IMR-90 (cell line): ENCODE data around the gene WDR45B. TPM values are rescaled to one million over a fixed set of nuclear protein-coding genes. Genes with fewer than 3 reads are reported as not detected.

ENCODE experiments used
- ATAC-seq: fragments of 200-7000 bp; cut with Tn5 transposase; 2 replicates; pipeline ENCODE4 v1.9.1; 2020; ENCODE audit warnings: low read depth, mild to moderate bottlenecking, moderate library complexity
- BruUV-seq: library from RNA; stranded (reverse); fragments of 400-500 nt; replicated peaks from 2 replicates; lab custom pipeline; 2021; lab: Mats Ljungman, UMichigan
- CTCF ChIA-PET: fragments of 300-600 bp; formaldehyde crosslinking; extraction: SDS; loops from one replicate; lab custom pipeline; 2021; ENCODE audit warnings: antibody characterized with exemption; lab: Yijun Ruan, JAX
- POLR2A ChIA-PET: fragments of 300-600 bp; sonication (Branson Sonifier 250); formaldehyde crosslinking; loops from one replicate; lab custom pipeline; 2022; ENCODE audit warnings: antibody characterized with exemption; ENCODE audit not compliant: unreplicated experiment; lab: Charles Lee
- DNase-seq: peaks from one replicate; pipeline ENCODE4 v3.0.0; 2013
- H2AFZ ChIP-seq: replicated peaks from 2 replicates; pipeline ENCODE3; 2013; ENCODE audit warnings: low read length, mild to moderate bottlenecking; ENCODE audit not compliant: poor library complexity
- H2AK5ac ChIP-seq: 2 replicates; pipeline ENCODE4 v1.6.1; 2013; ENCODE audit warnings: low read depth, low read length, inconsistent platforms
- H2AK9ac ChIP-seq: replicated peaks from 2 replicates; pipeline ENCODE3; 2013; ENCODE audit warnings: mild to moderate bottlenecking, low read depth, low read length, moderate library complexity; ENCODE audit not compliant: poor library complexity
- H2BK120ac ChIP-seq: 2 replicates; pipeline ENCODE4 v1.6.1; 2013; ENCODE audit warnings: low read depth, low read length, inconsistent platforms
- H2BK15ac ChIP-seq: 3 replicates; pipeline ENCODE4 v1.6.1; 2013; ENCODE audit warnings: low read depth, low read length, inconsistent platforms
- H2BK20ac ChIP-seq: 2 replicates; pipeline ENCODE4 v1.6.1; 2013; ENCODE audit warnings: low read depth, mild to moderate bottlenecking, inconsistent platforms, low read length, moderate library complexity
- H2BK5ac ChIP-seq: 2 replicates; pipeline ENCODE4 v1.6.1; 2013; ENCODE audit warnings: mild to moderate bottlenecking, low read depth, low read length, inconsistent platforms; ENCODE audit not compliant: poor library complexity, severe bottlenecking
- H3K14ac ChIP-seq: replicated peaks from 2 replicates; pipeline ENCODE4 v1.6.1; 2013; ENCODE audit warnings: low read depth, low read length, inconsistent platforms
- H3K18ac ChIP-seq: 2 replicates; pipeline ENCODE4 v1.6.1; 2013; ENCODE audit warnings: low read depth, low read length, control low read depth
- H3K23ac ChIP-seq: 2 replicates; pipeline ENCODE4 v1.6.1; 2013; ENCODE audit warnings: low read depth, low read length, inconsistent platforms
- H3K27ac ChIP-seq: 2 replicates; pipeline ENCODE4 v1.5.1; 2013; ENCODE audit warnings: mild to moderate bottlenecking, control low read depth, low read length; ENCODE audit not compliant: insufficient read depth
- H3K27me3 ChIP-seq: 2 replicates; pipeline ENCODE4 v1.6.1; 2013; ENCODE audit warnings: low read length; ENCODE audit not compliant: control insufficient read depth, insufficient read depth
- H3K36me3 ChIP-seq: 2 replicates; pipeline ENCODE4 v1.6.1; 2013; ENCODE audit warnings: low read length, mixed read lengths; ENCODE audit not compliant: control insufficient read depth, insufficient read depth
- H3K4ac ChIP-seq: 2 replicates; pipeline ENCODE4 v1.6.1; 2013; ENCODE audit warnings: low read depth, low read length, inconsistent platforms
- H3K4me1 ChIP-seq: 2 replicates; pipeline ENCODE4 v1.6.1; 2013; ENCODE audit warnings: low read length, mixed read lengths; ENCODE audit not compliant: control insufficient read depth, insufficient read depth
- H3K4me2 ChIP-seq: 2 replicates; pipeline ENCODE4 v1.6.1; 2013; ENCODE audit warnings: low read depth, mild to moderate bottlenecking, control low read depth, low read length, moderate library complexity
- H3K4me3 ChIP-seq: 2 replicates; pipeline ENCODE4 v1.5.1; 2013; ENCODE audit warnings: low read depth, mild to moderate bottlenecking, control low read depth, low read length, moderate library complexity; ENCODE audit not compliant: insufficient read depth
- H3K56ac ChIP-seq: 2 replicates; pipeline ENCODE4 v1.6.1; 2013; ENCODE audit warnings: low read length, inconsistent platforms; ENCODE audit not compliant: insufficient read depth; ENCODE audit errors: extremely low read depth
- H3K79me1 ChIP-seq, 2 experiments: 2 replicates each; pipeline ENCODE4 v1.6.1; 2013; ENCODE audit warnings: low read length in 2 of 2, inconsistent platforms in 1 of 2, low read depth in 1 of 2
- H3K9ac ChIP-seq: 2 replicates; pipeline ENCODE4 v1.6.1; 2013; ENCODE audit warnings: low read depth, low read length, control low read depth
- H3K9me1 ChIP-seq: 2 replicates; pipeline ENCODE4 v1.6.1; 2013; ENCODE audit warnings: low read length, inconsistent platforms; ENCODE audit not compliant: insufficient read depth
- H3K9me3 ChIP-seq: 2 replicates; pipeline ENCODE4 v1.6.1; 2013; ENCODE audit warnings: low read length; ENCODE audit not compliant: control insufficient read depth, insufficient read depth
- H4K20me1 ChIP-seq: 2 replicates; pipeline ENCODE4 v1.6.1; 2013; ENCODE audit warnings: low read length, inconsistent platforms; ENCODE audit not compliant: insufficient read depth
- H4K5ac ChIP-seq: 2 replicates; pipeline ENCODE4 v1.6.1; 2013; ENCODE audit warnings: mild to moderate bottlenecking, low read depth, low read length, control low read depth
- H4K8ac ChIP-seq, 2 experiments: 2 replicates each; pipeline ENCODE4 v1.6.1; 2013; ENCODE audit warnings: low read depth in 2 of 2, low read length in 2 of 2, control low read depth in 1 of 2, inconsistent platforms in 1 of 2
- H4K91ac ChIP-seq: 2 replicates; pipeline ENCODE4 v1.6.1; 2013; ENCODE audit warnings: low read depth, low read length, inconsistent platforms; ENCODE audit not compliant: insufficient read depth
- CHD1 ChIP-seq: IDR thresholded peaks from 2 replicates; pipeline ENCODE4 v1.6.1; 2012; ENCODE audit warnings: low read depth, low read length, improper control_type of control experiment
- MAFK ChIP-seq: IDR thresholded peaks from 2 replicates; pipeline ENCODE4 v1.6.1; 2012; ENCODE audit warnings: low read depth, low read length, improper control_type of control experiment
- MXI1 ChIP-seq: IDR thresholded peaks from 2 replicates; pipeline ENCODE4 v1.6.1; 2012; ENCODE audit warnings: low read depth, mild to moderate bottlenecking, low read length, moderate library complexity, borderline replicate concordance
- RAD21 ChIP-seq: IDR thresholded peaks from 2 replicates; pipeline ENCODE4 v1.6.1; 2012; ENCODE audit warnings: low read length, improper control_type of control experiment
- RCOR1 ChIP-seq: IDR thresholded peaks from 2 replicates; pipeline ENCODE4 v1.6.1; 2012; ENCODE audit warnings: mild to moderate bottlenecking, low read length, improper control_type of control experiment; ENCODE audit not compliant: insufficient replicate concordance
- RFX5 ChIP-seq: IDR thresholded peaks from 2 replicates; pipeline ENCODE4 v1.8.0; 2012; ENCODE audit warnings: low read depth, mild to moderate bottlenecking, low read length, moderate library complexity
- WGBS, 2 experiments: methylation state at CpG; one replicate each; pipeline versions ENCODE4 v1.1.5 to v1.1.7; 2013; ENCODE audit warnings: missing lambda C conversion rate in 2 of 2; ENCODE audit not compliant: insufficient read length in 1 of 2; ENCODE audit errors: extremely low coverage in 2 of 2; 5-methylcytosine and 5-hydroxymethylcytosine counted together
- dilution Hi-C: fragments of 300-500 bp; cut with HindIII; formaldehyde crosslinking; loops from one replicate; pipeline ENCODE4 v1.14.3; 2018; ENCODE audit warnings: low sequenced_read_pairs; ENCODE audit not compliant: unreplicated experiment
- in situ Hi-C: fragments of 300-500 bp; cut with MboI; formaldehyde crosslinking; loops from 3 replicates; pipeline ENCODE4 v1.14.3; 2019; ENCODE audit warnings: low sequenced_read_pairs, inconsistent platforms, mixed read lengths
- intact Hi-C: fragments of 100-400 bp; cut with micrococcal nuclease; formaldehyde crosslinking; loops from 2 replicates; pipeline ENCODE4 v1.10.0; 2022
- polyA plus RNA-seq, 3 experiments: library from polyadenylated mRNA; depleted of rRNA; stranded (reverse); fragments of >200 nt; gene quantifications; 2 replicates each; pipeline ENCODE4 v1.2.3, GENCODE V29; 2012; ENCODE audit warnings: low replicate concordance in 1 of 3
- total RNA-seq: library from RNA; depleted of rRNA; stranded (reverse); fragments of >200 nt; gene quantifications from 2 replicates; pipeline ENCODE4 v1.2.3, GENCODE V29; 2012

The WDR45B gene
- total and polyA plus RNA-seq, 2 of the 4 experiments (the other 2 are of a cell fraction) = 98.2 to 110 TPM

GRCh38 chr17:82664276-82664575 is 16.0 kb upstream of the WDR45B start:
- ChIA-PET CTCF (no interaction called here), POLR2A (no interaction called here)
- H3K36me3 ChIP-seq = no peaks in the 10 kb centered on the region; the same call in 1 of the 2 replicates
- H4K5ac ChIP-seq = no peak overlapping the region
- 95% methylated on average over 6 of the region's 17 CpGs; no CpG with 5 or more reads in 1 of the 2 experiments for WGBS, 2 experiments
- H3K9ac ChIP-seq = no peak overlapping the region
- no peak overlapping the region for H2BK15ac ChIP-seq
- H2AK9ac ChIP-seq = no peak overlapping the region
- no peak overlapping the region for H3K4ac ChIP-seq
- DNase-seq = no peak
- peaks cover 6% of the 10 kb centered on the region for H3K9me1 ChIP-seq
- intact Hi-C loops (no loop called here), dilution Hi-C loops (no loop called here), in situ Hi-C loops (no loop called here)
- no peak overlapping the region for H3K4me2 ChIP-seq
- no peak overlapping the region for H3K18ac ChIP-seq
- H3K23ac ChIP-seq = no peak overlapping the region
- H4K91ac ChIP-seq = no peak overlapping the region
- TF ChIP-seq RFX5 (no peak), MXI1 (no peak), RAD21 (no peak), RCOR1 (no peak), CHD1 (no peak), MAFK (no peak)
- H3K79me1 ChIP-seq = peaks cover 0 to 6% of the 10 kb centered on the region in 2 experiments; a peak in 2 of 4 replicates
- H3K56ac ChIP-seq = no peak overlapping the region
- H3K27me3 ChIP-seq = no peaks in the 10 kb centered on the region
- H2AK5ac ChIP-seq = no peak overlapping the region
- H3K14ac ChIP-seq = no peak overlapping the region
- no peak overlapping the region for H2AFZ ChIP-seq
- BruUV-seq = no TSS peak
- H2BK5ac ChIP-seq = no peak overlapping the region
- no peak overlapping the region for H2BK20ac ChIP-seq
- H3K9me3 ChIP-seq = no peaks in the 10 kb centered on the region
- no peak overlapping the region for H4K8ac ChIP-seq
- H3K4me3 ChIP-seq = no peak overlapping the region
- H3K4me1 ChIP-seq = no peaks in the 10 kb centered on the region
- H2BK120ac ChIP-seq = no peak overlapping the region
- no peak for ATAC-seq
- H3K27ac ChIP-seq = no peak overlapping the region
- H4K20me1 ChIP-seq = no peaks in the 10 kb centered on the region
